GM23248 (cell line): ENCODE data around the gene DOK1. TPM values are rescaled to one million over a fixed set of nuclear protein-coding genes. Genes with fewer than 3 reads are reported as not detected.

Experiments
- DNase-seq: peaks from one replicate; pipeline ENCODE4 v3.0.0-alpha.2; 2015
- H2AFZ ChIP-seq: fragments of 200-600 bp; sonication (generic); 2 replicates; pipeline ENCODE4 v1.6.1; 2016; ENCODE audit warnings: antibody characterized with exemption
- H3F3A ChIP-seq: fragments of 200-600 bp; sonication (generic); 2 replicates; pipeline ENCODE4 v1.6.1; 2016; ENCODE audit warnings: mild to moderate bottlenecking, antibody characterized with exemption, mixed run types; ENCODE audit not compliant: insufficient read depth
- H3K27ac ChIP-seq: fragments of 200-600 bp; sonication (generic); 2 replicates; pipeline ENCODE4 v1.5.1; 2016; ENCODE audit warnings: mild to moderate bottlenecking
- H3K27me3 ChIP-seq: fragments of 200-600 bp; sonication (generic); replicated peaks from 2 replicates; pipeline ENCODE4 v1.6.1; 2016; ENCODE audit warnings: mild to moderate bottlenecking; ENCODE audit not compliant: insufficient read depth
- H3K36me3 ChIP-seq: fragments of 200-600 bp; sonication (generic); 2 replicates; pipeline ENCODE4 v1.6.1; 2016; ENCODE audit warnings: low read depth, mild to moderate bottlenecking
- H3K4me1 ChIP-seq: fragments of 200-600 bp; sonication (generic); 2 replicates; pipeline ENCODE4 v1.6.1; 2016; ENCODE audit warnings: mild to moderate bottlenecking; ENCODE audit not compliant: insufficient read depth
- H3K4me2 ChIP-seq: fragments of 200-600 bp; sonication (generic); one replicate; pipeline ENCODE4 v1.6.1; 2016; ENCODE audit warnings: mild to moderate bottlenecking; ENCODE audit not compliant: unreplicated experiment
- H3K4me3 ChIP-seq: fragments of 200-600 bp; sonication (generic); 2 replicates; pipeline ENCODE4 v1.5.1; 2016; ENCODE audit warnings: mild to moderate bottlenecking
- H3K79me2 ChIP-seq: fragments of 200-600 bp; sonication (generic); 2 replicates; pipeline ENCODE4 v1.6.1; 2016; ENCODE audit warnings: mild to moderate bottlenecking; ENCODE audit not compliant: insufficient read depth
- H3K9ac ChIP-seq: fragments of 200-600 bp; sonication (generic); 2 replicates; pipeline ENCODE4 v1.6.1; 2016; ENCODE audit warnings: mild to moderate bottlenecking
- H3K9me2 ChIP-seq: fragments of 200-600 bp; sonication (generic); 2 replicates; pipeline ENCODE4 v1.6.1; 2016; ENCODE audit warnings: mixed run types, mild to moderate bottlenecking, moderate library complexity; ENCODE audit not compliant: insufficient read depth
- H3K9me3 ChIP-seq: fragments of 200-600 bp; sonication (generic); one replicate; pipeline ENCODE4 v1.6.1; 2017; ENCODE audit warnings: low read depth
- H4K20me1 ChIP-seq: fragments of 200-600 bp; sonication (generic); 2 replicates; pipeline ENCODE4 v1.6.0; 2016; ENCODE audit not compliant: insufficient read depth
- EZH2 ChIP-seq: fragments of 200-600 bp; sonication (generic); IDR thresholded peaks from 2 replicates; pipeline ENCODE4 v1.6.1; 2018; ENCODE audit warnings: antibody characterized with exemption, mild to moderate bottlenecking; ENCODE audit not compliant: insufficient read depth, poor library complexity, severe bottlenecking
- EZH2phosphoT487 ChIP-seq: fragments of 200-600 bp; sonication (generic); IDR thresholded peaks from 2 replicates; pipeline ENCODE4 v1.6.1; 2018; ENCODE audit warnings: antibody characterized with exemption, moderate library complexity, mild to moderate bottlenecking, low read depth; ENCODE audit not compliant: insufficient read depth
- WGBS, 2 experiments: methylation state at CpG; one replicate each; pipeline ENCODE4 v1.1.6; 2015 to 2017; ENCODE audit warnings: low lambda C conversion rate in 2 of 2, low coverage in 1 of 2; ENCODE audit errors: missing lambda C conversion rate in 2 of 2; 5-methylcytosine and 5-hydroxymethylcytosine counted together
- in situ Hi-C: fragments of 300-500 bp; cut with MboI; formaldehyde crosslinking; loops from 2 replicates; pipeline ENCODE4 v1.15.0; 2020
- polyA plus RNA-seq: library from polyadenylated mRNA; unstranded; fragments of >200 nt; fragmentation: Nextera tagmentation; extraction: Ambion mirVana; gene quantifications from 2 replicates; pipeline ENCODE4 v1.2.1, GENCODE V29; 2016
- total RNA-seq: library from RNA; depleted of rRNA; stranded (reverse); fragments of >200 nt; shearing (Covaris generic); gene quantifications from 2 replicates; pipeline ENCODE4 v1.2.3, GENCODE V29; 2014

The DOK1 gene
- total and polyA plus RNA-seq, 2 experiments from 2014 or later: 32.2 to 32.6 TPM

GRCh38 chr2:74515981-74516633 lies 38.4 kb upstream of the DOK1 start:
- no peak overlapping the region for H3K4me3 ChIP-seq
- 12% methylated on average over 57 to 61 of the region's 72 CpGs for WGBS, 2 experiments

GRCh38 chr2:74516650-74517049 lies 37.9 kb upstream of the DOK1 start:
- no peak overlapping the region for H2AFZ ChIP-seq
- 60 to 66% methylated on average over 13 of the region's 13 CpGs for WGBS, 2 experiments

More at GRCh38 chr2:74515981-74516633, 38.4 kb upstream of the DOK1 start:
- Histone ChIP-seq H3K79me2 (no peaks in the 10 kb centered on the region), H4K20me1 (no peaks in the 10 kb centered on the region), H3K4me2 (no peak overlapping the region), H3K27me3 (peaks cover 86% of the 10 kb centered on the region), H3K9ac (no peak overlapping the region), H2AFZ (no peak overlapping the region), H3F3A (no peaks in the 10 kb centered on the region), H3K9me3 (no peaks in the 10 kb centered on the region), H3K36me3 (no peaks in the 10 kb centered on the region), H3K27ac (no peak overlapping the region), H3K9me2 (no peaks in the 10 kb centered on the region), H3K4me1 (no peaks in the 10 kb centered on the region)
- TF ChIP-seq EZH2phosphoT487: no peak
- DNase-seq: peak; percentile 59
- in situ Hi-C loops: no loop called here

GRCh38 chr2:74522516-74522915 lies 32.0 kb upstream of the DOK1 start:
- no peak for TF ChIP-seq EZH2
- no peak for TF ChIP-seq EZH2phosphoT487
- no peak for DNase-seq
- in situ Hi-C loops: no loop called here

More at GRCh38 chr2:74516650-74517049, 37.9 kb upstream of the DOK1 start:
- H3K4me2 ChIP-seq: no peak overlapping the region
- peaks cover 84% of the 10 kb centered on the region for H3K27me3 ChIP-seq
- no peaks in the 10 kb centered on the region for H3K9me2 ChIP-seq
- no peaks in the 10 kb centered on the region for H3K4me1 ChIP-seq
- no peak overlapping the region for H3K27ac ChIP-seq
- H3K79me2 ChIP-seq: no peaks in the 10 kb centered on the region
- no peaks in the 10 kb centered on the region for H4K20me1 ChIP-seq
- TF ChIP-seq EZH2phosphoT487 (no peak), EZH2 (no peak)
- in situ Hi-C loops: no loop called here
- no peaks in the 10 kb centered on the region for H3K9me3 ChIP-seq
- no peak for DNase-seq
- no peaks in the 10 kb centered on the region for H3F3A ChIP-seq
- H3K36me3 ChIP-seq: no peaks in the 10 kb centered on the region
- H3K9ac ChIP-seq: no peak overlapping the region
- H3K4me3 ChIP-seq: no peak overlapping the region

GRCh38 chr2:74524005-74524404 lies 30.5 kb upstream of the DOK1 start:
- no peak overlapping the region for H3K9ac ChIP-seq
- TF ChIP-seq EZH2: no peak
- TF ChIP-seq EZH2phosphoT487: no peak
- WGBS, 2 experiments: 60 to 63% methylated on average over 9 of the region's 9 CpGs
- H3F3A ChIP-seq: no peaks in the 10 kb centered on the region
- in situ Hi-C loops: no loop called here
- no peaks in the 10 kb centered on the region for H3K9me3 ChIP-seq
- H3K9me2 ChIP-seq: no peaks in the 10 kb centered on the region
- no peak overlapping the region for H3K27ac ChIP-seq
- H3K36me3 ChIP-seq: 0 out of 2 replicates have a peak, but pooled peaks cover 11% of the 10 kb centered on the region
- H3K4me1 ChIP-seq: peaks cover 7% of the 10 kb centered on the region
- H2AFZ ChIP-seq: no peak overlapping the region
- no peak overlapping the region for H3K4me3 ChIP-seq
- DNase-seq: no peak
- H4K20me1 ChIP-seq: no peaks in the 10 kb centered on the region
- H3K79me2 ChIP-seq: peaks cover 23% of the 10 kb centered on the region
- H3K4me2 ChIP-seq: no peak overlapping the region
- peaks cover 11% of the 10 kb centered on the region for H3K27me3 ChIP-seq

More at GRCh38 chr2:74522516-74522915, 32.0 kb upstream of the DOK1 start:
- Histone ChIP-seq H4K20me1 (no peaks in the 10 kb centered on the region), H3K27ac (no peak overlapping the region), H3F3A (no peaks in the 10 kb centered on the region), H3K36me3 (0 out of 2 replicates have a peak, but pooled peaks cover 11% of the 10 kb centered on the region), H3K4me2 (no peak overlapping the region), H3K4me3 (no peak overlapping the region), H3K9ac (no peak overlapping the region), H3K79me2 (peaks cover 8% of the 10 kb centered on the region), H2AFZ (no peak overlapping the region), H3K9me2 (no peaks in the 10 kb centered on the region), H3K4me1 (no peaks in the 10 kb centered on the region), H3K27me3 (peaks cover 26% of the 10 kb centered on the region), H3K9me3 (no peaks in the 10 kb centered on the region)
- 67 to 71% methylated on average over 3 of the region's 3 CpGs for WGBS, 2 experiments
